Erythroblast (primary cell): ENCODE results near the gene ZNF701.

ENCODE experiments used
- GATA1 ChIP-seq: IDR thresholded peaks from 2 replicates; pipeline ENCODE4 v1.6.1; 2011; ENCODE audit warnings: low read depth, mild to moderate bottlenecking, control low read depth, low read length, moderate library complexity
- POLR2A ChIP-seq: IDR thresholded peaks from 2 replicates; pipeline ENCODE4 v1.6.1; 2011; ENCODE audit warnings: mild to moderate bottlenecking, low read length

DNA sequence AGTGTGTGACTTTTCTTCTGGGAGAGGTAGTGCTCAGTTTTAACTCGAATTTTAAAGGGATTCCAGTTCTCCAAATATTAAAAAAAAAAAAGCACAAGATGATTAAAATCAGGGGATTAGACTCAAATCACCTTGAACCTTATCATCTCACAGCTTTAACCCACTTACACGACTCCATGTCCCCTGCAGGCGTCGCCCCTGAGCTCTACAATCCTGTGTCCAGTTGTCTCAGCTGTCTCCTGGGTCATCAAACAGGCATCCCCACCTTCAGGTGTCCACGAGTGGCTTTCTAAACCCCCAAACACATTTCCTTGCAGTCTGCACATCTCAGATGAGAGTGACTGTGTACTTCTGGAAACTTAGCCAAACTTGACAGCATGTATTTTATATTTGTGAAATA is 28.5 kb upstream of the ZNF701 start:
- TF ChIP-seq POLR2A (no peak), GATA1 (no peak)
